GM18511 (cell line): ENCODE data around the gene TRIP11.

Experiments used
- ATAC-seq: cut with Tn5 transposase; IDR thresholded peaks from one replicate; pipeline ENCODE4 v1.9.1; 2021; ENCODE audit warnings: mild to moderate bottlenecking, moderate library complexity; ENCODE audit not compliant: unreplicated experiment

TRIP11 gene

GRCh38 chr14:91926131-91926890 is 113.5 kb downstream of the TRIP11 start:
- ATAC-seq, result no peak

GRCh38 chr14:91925727-91926121 is 114.1 kb downstream of the TRIP11 start:
- no peak for ATAC-seq

GRCh38 chr14:91925001-91925726 is 114.7 kb downstream of the TRIP11 start:
- no peak for ATAC-seq

GRCh38 chr14:91920526-91920925 is 119.3 kb downstream of the TRIP11 start:
- ATAC-seq, result no peak

GRCh38 chr14:91919814-91920213 is 120.0 kb downstream of the TRIP11 start:
- no peak for ATAC-seq

- no peak for ATAC-seq
Measured at GRCh38 chr14:91918186-91918883, 121.5 kb downstream of the TRIP11 start.
